Measurements from ENCODE around the gene GALNTL6.

DNA sequence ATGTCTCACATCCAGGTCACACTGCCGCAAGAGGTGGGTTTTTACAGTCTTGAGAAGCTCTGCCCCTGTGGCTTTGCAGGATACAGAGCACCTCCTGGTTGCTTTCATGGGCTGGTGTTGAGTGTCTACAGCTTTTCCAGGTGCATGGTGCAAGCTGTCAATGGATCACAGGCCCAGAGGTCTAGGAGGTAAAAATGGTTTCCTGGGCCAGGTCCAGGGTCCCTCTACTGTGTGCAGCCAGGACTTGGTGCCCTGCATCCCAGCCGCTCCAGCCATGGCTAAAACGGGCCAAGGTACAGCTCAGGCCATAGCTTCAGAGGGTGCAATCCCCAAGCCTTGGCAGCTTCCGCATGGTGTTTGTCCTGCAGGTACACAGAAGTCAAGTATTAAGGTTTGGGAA is 921.4 kb downstream of the GALNTL6 start:
- TF ChIP-seq, protein P1, sequence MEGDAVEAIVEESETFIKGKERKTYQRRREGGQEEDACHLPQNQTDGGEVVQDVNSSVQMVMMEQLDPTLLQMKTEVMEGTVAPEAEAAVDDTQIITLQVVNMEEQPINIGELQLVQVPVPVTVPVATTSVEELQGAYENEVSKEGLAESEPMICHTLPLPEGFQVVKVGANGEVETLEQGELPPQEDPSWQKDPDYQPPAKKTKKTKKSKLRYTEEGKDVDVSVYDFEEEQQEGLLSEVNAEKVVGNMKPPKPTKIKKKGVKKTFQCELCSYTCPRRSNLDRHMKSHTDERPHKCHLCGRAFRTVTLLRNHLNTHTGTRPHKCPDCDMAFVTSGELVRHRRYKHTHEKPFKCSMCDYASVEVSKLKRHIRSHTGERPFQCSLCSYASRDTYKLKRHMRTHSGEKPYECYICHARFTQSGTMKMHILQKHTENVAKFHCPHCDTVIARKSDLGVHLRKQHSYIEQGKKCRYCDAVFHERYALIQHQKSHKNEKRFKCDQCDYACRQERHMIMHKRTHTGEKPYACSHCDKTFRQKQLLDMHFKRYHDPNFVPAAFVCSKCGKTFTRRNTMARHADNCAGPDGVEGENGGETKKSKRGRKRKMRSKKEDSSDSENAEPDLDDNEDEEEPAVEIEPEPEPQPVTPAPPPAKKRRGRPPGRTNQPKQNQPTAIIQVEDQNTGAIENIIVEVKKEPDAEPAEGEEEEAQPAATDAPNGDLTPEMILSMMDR (conservative IDR thresholded peaks at IDR 0.05; ENCODE audit: low read length), result no peak
- no peak for TF ChIP-seq EZH2phosphoT487 (IDR thresholded peaks at IDR 0.05; ENCODE audit: borderline replicate concordance)
